MCF 10A (cell line): ENCODE results near the gene STAT5B. TPM values are rescaled to one million over a fixed set of nuclear protein-coding genes. Genes with fewer than 3 reads are reported as not detected.
"Not testable (repeated sequence)": the region's sequence is repeated elsewhere in the genome, so short reads cannot be mapped to it uniquely, and the experiment has no call there.

ENCODE experiments used
- BruUV-seq: library from RNA; stranded (reverse); fragments of 400-500 nt; replicated peaks from 2 replicates; lab custom pipeline; 2021; lab: Mats Ljungman, UMichigan
- CTCF ChIA-PET: fragments of 300-600 bp; sonication (Branson Sonifier 250); formaldehyde crosslinking; extraction: SDS; loops from one replicate; lab custom pipeline; 2021; ENCODE audit warnings: antibody characterized with exemption, inconsistent platforms; lab: Yijun Ruan, JAX
- POLR2A ChIA-PET: fragments of 300-600, 350-650 bp; sonication (Branson Sonifier 250); formaldehyde crosslinking; extraction: SDS; loops from one replicate; lab custom pipeline; 2020; ENCODE audit warnings: antibody characterized with exemption, inconsistent platforms; lab: Yijun Ruan, JAX
- DNase-seq: peaks from one replicate; pipeline ENCODE4 v3.0.0-alpha.2; 2018; ENCODE audit not compliant: unreplicated experiment
- H3K27ac Mint-ChIP-seq: one replicate; pipeline ENCODE4 v1.8.0; 2022; ENCODE audit warnings: mild to moderate bottlenecking, low read depth, mixed read lengths; ENCODE audit not compliant: unreplicated experiment
- H3K27me3 Mint-ChIP-seq: one replicate; pipeline ENCODE4 v1.8.0; 2022; ENCODE audit warnings: mixed read lengths; ENCODE audit not compliant: insufficient read depth, unreplicated experiment
- H3K36me3 Mint-ChIP-seq: one replicate; pipeline ENCODE4 v1.8.0; 2022; ENCODE audit warnings: mild to moderate bottlenecking, moderate library complexity, mixed read lengths; ENCODE audit not compliant: insufficient read depth, unreplicated experiment
- H3K4me1 Mint-ChIP-seq: one replicate; pipeline ENCODE4 v1.8.0; 2022; ENCODE audit warnings: mixed read lengths; ENCODE audit not compliant: insufficient read depth, unreplicated experiment
- H3K4me3 Mint-ChIP-seq: one replicate; pipeline ENCODE4 v1.8.0; 2022; ENCODE audit warnings: mild to moderate bottlenecking, moderate library complexity, mixed read lengths; ENCODE audit not compliant: unreplicated experiment
- H3K9me3 Mint-ChIP-seq: one replicate; pipeline ENCODE4 v1.8.0; 2022; ENCODE audit warnings: mixed read lengths; ENCODE audit not compliant: unreplicated experiment
- intact Hi-C: fragments of 100-400 bp; cut with micrococcal nuclease; formaldehyde crosslinking; loops from 2 replicates; pipeline ENCODE4 v1.14.1; 2022
- total RNA-seq: library from RNA; stranded (reverse); gene quantifications from 2 replicates; pipeline ENCODE4 v1.2.3, GENCODE V29; 2022
- TF ChIP-seq, protein P1 (sequence below): fragments of 200-600 bp; IDR thresholded peaks from one replicate; pipeline ENCODE4 v1.8.0; 2022; ENCODE audit warnings: antibody characterized with exemption, mild to moderate bottlenecking; ENCODE audit not compliant: unreplicated experiment

STAT5B gene
- total RNA-seq, 1 experiment from 2014 or later: 29.8 TPM

DNA sequence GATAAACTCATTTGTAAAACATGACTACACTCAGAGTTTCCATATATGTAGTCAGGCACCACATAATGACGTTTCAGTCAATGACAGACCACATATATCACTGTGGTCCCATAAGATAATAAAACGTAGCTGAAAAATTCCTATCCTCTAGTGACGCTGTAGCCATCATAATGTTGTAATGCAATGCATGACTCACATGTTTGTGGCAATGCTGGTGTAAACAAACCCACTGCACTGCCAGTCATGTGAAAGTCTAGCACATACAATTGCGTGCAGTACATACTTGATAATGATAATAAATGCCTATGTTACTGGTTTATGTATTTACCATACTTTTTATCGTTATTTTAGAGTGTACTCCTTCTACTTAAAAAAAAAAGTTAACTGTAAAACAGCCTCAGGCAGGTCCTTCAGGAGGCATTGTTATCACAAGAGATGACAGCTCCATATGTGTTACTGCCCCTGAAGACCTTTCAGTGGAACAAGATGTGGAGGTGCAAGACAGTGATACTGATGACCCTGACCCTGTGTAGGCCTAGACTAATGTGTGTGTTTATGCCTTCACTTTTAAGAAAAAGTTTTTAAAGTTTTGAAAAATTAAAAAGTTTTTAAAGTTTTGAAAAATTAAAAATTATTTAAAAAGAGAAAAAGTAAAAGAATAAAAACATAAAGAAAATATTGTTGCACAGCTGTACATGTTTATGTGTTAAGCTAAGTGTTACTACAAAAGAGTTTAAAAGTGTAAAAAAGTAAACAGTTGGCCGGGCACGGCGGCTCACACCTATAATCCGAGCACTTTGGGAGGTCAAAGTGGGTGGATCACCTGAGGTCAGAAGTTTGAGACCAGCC lies 9.0 kb downstream of the STAT5B start:
- TF ChIP-seq, protein P1, sequence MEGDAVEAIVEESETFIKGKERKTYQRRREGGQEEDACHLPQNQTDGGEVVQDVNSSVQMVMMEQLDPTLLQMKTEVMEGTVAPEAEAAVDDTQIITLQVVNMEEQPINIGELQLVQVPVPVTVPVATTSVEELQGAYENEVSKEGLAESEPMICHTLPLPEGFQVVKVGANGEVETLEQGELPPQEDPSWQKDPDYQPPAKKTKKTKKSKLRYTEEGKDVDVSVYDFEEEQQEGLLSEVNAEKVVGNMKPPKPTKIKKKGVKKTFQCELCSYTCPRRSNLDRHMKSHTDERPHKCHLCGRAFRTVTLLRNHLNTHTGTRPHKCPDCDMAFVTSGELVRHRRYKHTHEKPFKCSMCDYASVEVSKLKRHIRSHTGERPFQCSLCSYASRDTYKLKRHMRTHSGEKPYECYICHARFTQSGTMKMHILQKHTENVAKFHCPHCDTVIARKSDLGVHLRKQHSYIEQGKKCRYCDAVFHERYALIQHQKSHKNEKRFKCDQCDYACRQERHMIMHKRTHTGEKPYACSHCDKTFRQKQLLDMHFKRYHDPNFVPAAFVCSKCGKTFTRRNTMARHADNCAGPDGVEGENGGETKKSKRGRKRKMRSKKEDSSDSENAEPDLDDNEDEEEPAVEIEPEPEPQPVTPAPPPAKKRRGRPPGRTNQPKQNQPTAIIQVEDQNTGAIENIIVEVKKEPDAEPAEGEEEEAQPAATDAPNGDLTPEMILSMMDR: no peak
- ChIA-PET POLR2A (interaction anchor here (0.6 to 2.9 kb wide), 5 partner anchors 9 to 35 kb away, joined by 4 to 19 read pairs (median 6); partner anchors contain the start of gene STAT5B), CTCF (interaction anchor here (0.6 to 1.0 kb wide), 2 partner anchors 10 to 77 kb away, joined by 3 to 4 read pairs; no protein-coding TSS in a partner anchor)
- Mint-ChIP-seq H3K4me3 (no peak overlapping the region), H3K9me3 (no peaks in the 10 kb centered on the region), H3K4me1 (peaks cover 7% of the 10 kb centered on the region), H3K27ac (no peak overlapping the region), H3K27me3 (no peaks in the 10 kb centered on the region), H3K36me3 (no peaks in the 10 kb centered on the region)
- intact Hi-C loops: no loop called here
- BruUV-seq: no TSS peak
- DNase-seq: peak; percentile 81

GRCh38 chr17:42266462-42266861 lies 9.7 kb downstream of the STAT5B start:
- intact Hi-C loops: no loop called here
- Mint-ChIP-seq H3K27me3 (no peaks in the 10 kb centered on the region), H3K9me3 (no peaks in the 10 kb centered on the region), H3K36me3 (no peaks in the 10 kb centered on the region), H3K4me1 (peaks cover 7% of the 10 kb centered on the region), H3K27ac (no peak overlapping the region), H3K4me3 (no peak overlapping the region)
- no TSS peak for BruUV-seq
- POLR2A ChIA-PET: interaction anchor here (0.6 to 2.9 kb wide), 6 partner anchors 9 to 34 kb away, joined by 4 to 19 read pairs (median 6); partner anchors contain the start of gene STAT5B
- TF ChIP-seq, protein P1: no peak
- CTCF ChIA-PET: interaction anchor here (0.9 to 1.0 kb wide), 2 partner anchors 11 to 298 kb away, joined by 4 read pairs; no protein-coding TSS in a partner anchor
- no peak for DNase-seq

- H3K27ac Mint-ChIP-seq, H3K4me1 Mint-ChIP-seq, DNase-seq, H3K9me3 Mint-ChIP-seq, intact Hi-C loops, BruUV-seq, H3K27me3 Mint-ChIP-seq, CTCF ChIA-PET, H3K36me3 Mint-ChIP-seq, H3K4me3 Mint-ChIP-seq: not testable (repeated sequence)
- POLR2A ChIA-PET: interaction anchor here (0.6 to 1.8 kb wide), 2 partner anchors 11 to 17 kb away, joined by 3 to 6 read pairs; partner anchors contain the start of gene STAT5B
Measured at GRCh38 chr17:42264366-42264765, 11.8 kb downstream of the STAT5B start.

- ChIA-PET POLR2A (interaction anchor here (0.9 kb wide), 1 partner anchor 27 kb away, joined by 3 read pairs; no protein-coding TSS in a partner anchor), CTCF (no interaction called here)
- BruUV-seq: no TSS peak
- TF ChIP-seq, protein P1: no peak
- Mint-ChIP-seq H3K4me3 (no peak overlapping the region), H3K36me3 (no peaks in the 10 kb centered on the region), H3K4me1 (peaks cover 3% of the 10 kb centered on the region), H3K27me3 (no peaks in the 10 kb centered on the region), H3K27ac (no peak overlapping the region), H3K9me3 (no peaks in the 10 kb centered on the region)
- intact Hi-C loops: no loop called here
- no peak for DNase-seq
Measured at GRCh38 chr17:42260318-42260717, 15.9 kb downstream of the STAT5B start.
